ENCODE measurements around the gene DYNLRB1. TPM values are rescaled to one million over a fixed set of nuclear protein-coding genes. Genes with fewer than 3 reads are reported as not detected.
A peak's percentile ranks its signal among the peaks of the same experiment; 100 is the strongest.

Gene DYNLRB1
- total and polyA plus RNA-seq, 2 of the 13 experiments (the other 11 are each of a cell fraction or from before 2014, with no cell fraction given), result 140 to 244 TPM

GRCh38 chr20:34514897-34515483 is 1.2 kb upstream of the DYNLRB1 start:
- 39% methylated on average over 19 of the region's 19 CpGs for WGBS (ENCODE audit: low lambda C conversion rate)
- Histone ChIP-seq H3K4me3 (replicated peaks in 1 of 3; ENCODE audit: insufficient read depth in 1 of 3, low read depth in 2 of 3, low read length in 3 of 3) (peak overlapping the region; percentile 85 to 89 (median 87)), H3K27ac (ENCODE audit: extremely low read length, insufficient read depth, low read length) (peak overlapping the region; percentile 80), H3K4me2 (ENCODE audit: low read depth, low read length) (peak overlapping the region; percentile 84), H2AFZ (ENCODE audit: low read length) (no peak overlapping the region), H3K79me2 (ENCODE audit: insufficient read depth, low read length) (peaks cover 41% of the 10 kb centered on the region), H3K9ac (ENCODE audit: insufficient read depth, low read depth, low read length) (peak overlapping the region; percentile 86), H3K36me3 (replicated peaks in 1 of 2; ENCODE audit: control insufficient read depth in 1 of 2, insufficient read depth in 2 of 2, low read length in 2 of 2) (peaks cover 0 to 8% of the 10 kb centered on the region in 2 experiments; a peak in 3 of 5 replicates), H3K4me1 (ENCODE audit: insufficient read depth, low read length) (peaks cover 74% of the 10 kb centered on the region), H3K9me3 (ENCODE audit: low read length) (no peaks in the 10 kb centered on the region), H3K27me3 (ENCODE audit: control insufficient read depth in 1 of 2, insufficient read depth in 2 of 2, low read length in 2 of 2) (no peaks in the 10 kb centered on the region; a peak in 1 of 5 replicates), H4K20me1 (ENCODE audit: insufficient read depth, low read length) (peaks cover 14% of the 10 kb centered on the region)
- no peak for DNase-seq (ENCODE audit: low spot score)
- CTCF ChIA-PET (ENCODE audit: low intra/inter-chr PET ratio, low total read pairs), result no interaction called here
- POLR2A ChIA-PET, result interaction anchor here (0.7 to 3.8 kb wide), 20 partner anchors 9 to 299 kb away, joined by 3 to 57 read pairs (median 4); partner anchors contain the start of genes AHCY, ITCH and PIGU
- FAIRE-seq, result peak; percentile 15
- in situ Hi-C loops (cut with HindIII; ENCODE audit: extremely low pct_ligation_motif_present, low pct_unique_long_range_greater_than_20kb) (loop anchor here (5.0 kb wide), 1 partner anchor 203 kb away; no protein-coding TSS in a partner anchor), intact Hi-C loops (cut with micrococcal nuclease; ENCODE audit: unreplicated experiment) (no loop called here)
- no TSS peak for BruUV-seq (replicated peaks)
- no peak; the same call in 2 of the 3 replicates for ATAC-seq
- peak; percentile 68 for TF ChIP-seq JARID2 (CRISPR knock-in tag; IDR thresholded peaks at IDR 0.05; ENCODE audit: insufficient replicate concordance)
- TF ChIP-seq, protein P1, sequence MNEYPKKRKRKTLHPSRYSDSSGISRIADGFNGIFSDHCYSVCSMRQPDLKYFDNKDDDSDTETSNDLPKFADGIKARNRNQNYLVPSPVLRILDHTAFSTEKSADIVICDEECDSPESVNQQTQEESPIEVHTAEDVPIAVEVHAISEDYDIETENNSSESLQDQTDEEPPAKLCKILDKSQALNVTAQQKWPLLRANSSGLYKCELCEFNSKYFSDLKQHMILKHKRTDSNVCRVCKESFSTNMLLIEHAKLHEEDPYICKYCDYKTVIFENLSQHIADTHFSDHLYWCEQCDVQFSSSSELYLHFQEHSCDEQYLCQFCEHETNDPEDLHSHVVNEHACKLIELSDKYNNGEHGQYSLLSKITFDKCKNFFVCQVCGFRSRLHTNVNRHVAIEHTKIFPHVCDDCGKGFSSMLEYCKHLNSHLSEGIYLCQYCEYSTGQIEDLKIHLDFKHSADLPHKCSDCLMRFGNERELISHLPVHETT (CRISPR knock-in tag; conservative IDR thresholded peaks at IDR 0.05), result peak; percentile 21; the same call in 1 of the 2 replicates
- TF ChIP-seq MIER2 (CRISPR knock-in tag; IDR thresholded peaks at IDR 0.05), result peak; percentile 66; the same call in 1 of the 2 replicates
- peak; percentile 65 for TF ChIP-seq ZFY (CRISPR knock-in tag; IDR thresholded peaks at IDR 0.05)
- TF ChIP-seq ZNF30 (CRISPR knock-in tag; IDR thresholded peaks at IDR 0.05), result 0 out of 2 replicates have a peak, but pooled peaks have one; percentile 47
- TF ChIP-seq MTF2 (CRISPR knock-in tag; IDR thresholded peaks at IDR 0.05; ENCODE audit: borderline replicate concordance), result peak; percentile 19; the same call in 1 of the 2 replicates
- 0 out of 2 replicates have a peak, but pooled peaks have one; percentile 8 for TF ChIP-seq ZNF431 (CRISPR knock-in tag; IDR thresholded peaks at IDR 0.05; ENCODE audit: borderline replicate concordance, low read depth)
- 0 out of 2 replicates have a peak, but pooled peaks have one; percentile 71 for TF ChIP-seq ZZZ3 (CRISPR knock-in tag; IDR thresholded peaks at IDR 0.05; ENCODE audit: borderline replicate concordance)
- TF ChIP-seq ZBTB46 (CRISPR knock-in tag; IDR thresholded peaks at IDR 0.05; ENCODE audit: borderline replicate concordance), result 0 out of 2 replicates have a peak, but pooled peaks have one; percentile 88
- no peak for TF ChIP-seq HCFC1 (IDR thresholded peaks at IDR 0.05; ENCODE audit: low read depth, low read length)
- TF ChIP-seq PRMT3 (CRISPR knock-in tag; IDR thresholded peaks at IDR 0.05; ENCODE audit: borderline replicate concordance, low read depth), result no peak
- TF ChIP-seq DBP (CRISPR knock-in tag; IDR thresholded peaks at IDR 0.05; ENCODE audit: not compliant biosample characterization), result peak; percentile 38
- TF ChIP-seq RBFOX2 (IDR thresholded peaks at IDR 0.05; ENCODE audit: low read depth, low read length), result no peak
- TF ChIP-seq POLR2G (IDR thresholded peaks at IDR 0.05; ENCODE audit: low read depth, low read length), result 0 out of 2 replicates have a peak, but pooled peaks have one; percentile 52
- TF ChIP-seq CBX5 (CRISPR knock-in tag; IDR thresholded peaks at IDR 0.05; ENCODE audit: borderline replicate concordance), result 0 out of 2 replicates have a peak, but pooled peaks have one; percentile 13
- 0 out of 2 replicates have a peak, but pooled peaks have one; percentile 21 for TF ChIP-seq ARNTL (CRISPR knock-in tag; IDR thresholded peaks at IDR 0.05)
- TF ChIP-seq HMG20B (CRISPR knock-in tag; conservative IDR thresholded peaks at IDR 0.05), result 0 out of 2 replicates have a peak, but pooled peaks have one; percentile 22
- TF ChIP-seq REXO4 (CRISPR knock-in tag; IDR thresholded peaks at IDR 0.05; ENCODE audit: borderline replicate concordance), result 0 out of 2 replicates have a peak, but pooled peaks have one; percentile 64
- TF ChIP-seq JUNB (CRISPR knock-in tag; IDR thresholded peaks at IDR 0.05; ENCODE audit: borderline replicate concordance), result no peak
- no peak for TF ChIP-seq PLRG1 (conservative IDR thresholded peaks at IDR 0.05)

All from HepG2 (cell line).